ENCODE data around the gene TRAPPC3.

GRCh38 chr1:36149237-36149972, at the start of gene TRAPPC3:
- TF ChIP-seq CTCF (conservative IDR thresholded peaks at IDR 0.05 in 1 of 2, IDR thresholded peaks at IDR 0.05 in 1 of 2; ENCODE audit: extremely low read depth in 1 of 2, insufficient read depth in 1 of 2, low read depth in 1 of 2, low read length in 2 of 2) (peak; percentile 89 to 98), EZH2 (IDR thresholded peaks at IDR 0.05; ENCODE audit: borderline replicate concordance, low read length) (no peak)
